Stimulated activated CD4-positive, alpha-beta T cell treated with anti-CD3 and anti-CD28 coated beads, Interleukin-2, amount 100 ng/mL, for 48 hours (primary cell): ENCODE data around the gene LMAN1.

Experiments
- DNase-seq, 2 donors: peaks; one replicate each; pipeline ENCODE4 v3.0.0-alpha.2; 2020

The LMAN1 gene, protein sequence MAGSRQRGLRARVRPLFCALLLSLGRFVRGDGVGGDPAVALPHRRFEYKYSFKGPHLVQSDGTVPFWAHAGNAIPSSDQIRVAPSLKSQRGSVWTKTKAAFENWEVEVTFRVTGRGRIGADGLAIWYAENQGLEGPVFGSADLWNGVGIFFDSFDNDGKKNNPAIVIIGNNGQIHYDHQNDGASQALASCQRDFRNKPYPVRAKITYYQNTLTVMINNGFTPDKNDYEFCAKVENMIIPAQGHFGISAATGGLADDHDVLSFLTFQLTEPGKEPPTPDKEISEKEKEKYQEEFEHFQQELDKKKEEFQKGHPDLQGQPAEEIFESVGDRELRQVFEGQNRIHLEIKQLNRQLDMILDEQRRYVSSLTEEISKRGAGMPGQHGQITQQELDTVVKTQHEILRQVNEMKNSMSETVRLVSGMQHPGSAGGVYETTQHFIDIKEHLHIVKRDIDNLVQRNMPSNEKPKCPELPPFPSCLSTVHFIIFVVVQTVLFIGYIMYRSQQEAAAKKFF

DNA sequence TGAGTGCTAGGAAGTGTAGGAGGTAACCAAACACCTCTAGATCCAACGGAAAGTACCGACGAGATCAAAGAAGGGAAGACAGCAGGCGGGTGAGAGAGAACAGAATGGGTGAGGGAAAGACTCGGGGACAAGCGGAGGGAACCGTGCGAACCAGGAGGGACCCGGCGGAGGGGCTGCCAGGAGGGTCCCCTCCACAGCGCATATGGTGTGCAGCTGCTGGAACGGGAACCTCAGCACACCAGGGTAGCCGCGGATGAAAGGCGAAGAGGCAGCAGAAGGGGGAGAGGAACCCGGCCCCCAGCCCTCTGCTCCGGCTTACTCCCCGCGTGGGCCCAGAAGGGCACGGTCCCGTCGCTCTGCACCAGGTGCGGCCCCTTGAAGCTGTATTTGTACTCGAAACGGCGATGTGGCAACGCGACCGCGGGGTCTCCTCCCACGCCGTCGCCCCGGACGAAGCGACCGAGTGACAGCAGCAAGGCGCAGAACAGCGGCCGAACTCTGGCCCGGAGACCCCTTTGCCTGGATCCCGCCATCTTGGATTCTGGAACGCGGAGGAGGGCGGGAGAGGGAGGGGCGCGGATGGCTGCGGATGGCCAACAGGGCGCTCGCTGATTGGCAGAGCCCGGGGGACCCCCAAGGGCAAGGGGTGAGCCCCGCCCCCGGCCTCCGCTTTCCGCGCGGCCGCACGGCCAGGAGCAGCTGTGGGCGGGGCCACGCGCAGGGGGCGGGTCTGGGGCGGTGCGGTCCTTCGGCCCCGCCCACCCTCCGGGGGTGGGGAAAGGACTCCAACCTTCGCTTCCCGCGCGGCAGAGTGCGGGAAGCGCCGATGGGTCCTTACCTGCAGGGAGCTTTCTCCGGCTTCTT lies at the start of gene LMAN1:
Gene LMAN1, minus strand, starts transcription at position 554 of the 864 bp plus-strand sequence. Its CDS starts 21 bp downstream, at position 533.
- peak; percentile 88 to 97 for DNase-seq

DNA sequence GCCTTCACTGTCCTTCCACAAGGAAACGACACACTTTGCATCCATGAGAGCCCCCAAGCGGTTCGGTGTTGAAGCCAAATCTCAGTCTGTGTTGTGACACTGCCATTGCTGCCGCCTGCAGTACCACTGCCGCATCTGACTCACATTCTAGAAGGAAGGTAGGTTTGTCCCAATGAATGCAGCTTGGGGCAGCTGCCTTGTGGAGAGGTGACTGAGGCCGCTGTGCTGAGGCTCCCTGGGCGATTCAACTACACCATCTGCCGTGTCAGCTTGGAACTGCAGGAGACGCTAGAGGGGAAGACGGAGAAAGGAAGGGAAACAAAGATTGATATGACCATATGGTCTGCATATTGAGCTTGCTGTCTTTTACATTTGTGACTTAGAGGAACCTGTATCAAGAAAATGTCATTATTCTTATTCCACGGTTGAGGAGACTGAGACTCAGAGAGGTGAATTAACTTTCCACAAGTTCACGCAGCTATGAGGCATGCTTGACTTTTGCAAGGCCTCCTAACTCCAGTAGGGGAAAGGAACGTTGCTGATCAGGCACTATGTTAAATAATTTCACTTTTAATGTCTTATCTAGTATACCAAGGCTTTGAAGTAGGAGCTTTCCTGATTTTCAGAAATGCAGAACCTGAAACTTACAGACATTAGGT lies 43.5 kb upstream of the LMAN1 start:
- peak; percentile 68 to 73 for DNase-seq

DNA sequence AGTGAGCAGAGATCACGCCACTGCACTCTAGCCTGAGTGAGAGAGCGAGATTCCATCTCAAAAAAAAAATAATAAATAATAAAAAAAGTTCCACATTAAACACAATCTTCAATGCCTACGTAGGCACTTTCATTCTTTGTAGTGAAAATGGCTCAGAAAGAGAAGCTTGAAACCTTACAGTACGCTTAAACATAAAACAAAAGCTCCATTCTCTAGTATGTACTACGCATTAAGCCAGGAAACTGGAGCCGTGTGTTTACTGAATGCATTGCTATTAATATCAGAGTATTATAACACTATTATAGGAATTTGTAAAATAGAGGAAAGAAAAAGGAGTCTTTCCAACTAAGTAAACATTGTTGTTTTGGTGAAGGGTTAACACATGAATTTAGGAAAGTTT lies 41.3 kb upstream of the LMAN1 start:
- no peak for DNase-seq

DNA sequence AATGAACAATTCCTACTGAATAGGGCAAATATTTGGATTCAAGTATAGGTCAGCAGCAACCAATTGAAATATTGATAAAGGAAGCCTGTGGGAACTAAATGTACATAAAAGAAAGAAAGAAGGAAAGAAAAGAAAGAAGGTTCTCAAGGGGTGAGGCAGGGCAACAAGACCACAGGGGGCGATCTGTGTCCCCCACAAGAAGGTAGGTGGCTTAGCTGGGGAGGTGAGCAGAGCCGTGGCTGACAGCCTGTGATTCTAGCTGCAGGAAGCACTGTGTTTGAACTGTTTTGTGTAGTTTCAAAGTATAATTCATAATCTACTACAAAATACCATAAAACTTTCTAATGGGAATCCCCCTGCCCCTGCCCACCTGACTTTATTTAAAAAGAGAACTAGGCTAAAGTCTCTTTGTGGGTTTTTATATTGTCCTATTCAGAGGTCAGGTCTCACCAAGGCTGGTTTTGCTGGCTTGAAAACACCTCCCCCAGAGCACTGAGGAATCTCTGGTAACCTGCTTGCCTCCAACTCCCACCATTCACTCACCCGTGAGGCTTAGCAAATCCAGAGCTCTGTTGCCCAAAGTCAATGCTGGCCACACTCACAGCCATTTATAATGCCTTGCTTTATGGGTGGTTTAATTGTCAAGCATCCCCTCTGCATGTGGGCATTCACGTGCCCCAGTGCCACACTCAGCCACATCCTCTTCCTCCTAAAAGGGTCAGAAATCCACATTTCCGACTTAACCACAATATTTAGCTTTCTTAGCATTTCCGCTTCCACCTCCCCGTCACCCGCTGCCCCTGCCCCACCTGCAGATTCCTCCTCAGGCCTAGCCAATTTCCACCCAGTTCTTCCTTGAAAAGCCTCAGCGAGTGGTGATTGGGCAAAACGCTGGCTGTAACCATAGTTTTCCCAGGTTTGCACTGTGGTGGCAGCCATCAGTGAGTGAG lies 36.4 kb upstream of the LMAN1 start:
- DNase-seq = no peak

DNA sequence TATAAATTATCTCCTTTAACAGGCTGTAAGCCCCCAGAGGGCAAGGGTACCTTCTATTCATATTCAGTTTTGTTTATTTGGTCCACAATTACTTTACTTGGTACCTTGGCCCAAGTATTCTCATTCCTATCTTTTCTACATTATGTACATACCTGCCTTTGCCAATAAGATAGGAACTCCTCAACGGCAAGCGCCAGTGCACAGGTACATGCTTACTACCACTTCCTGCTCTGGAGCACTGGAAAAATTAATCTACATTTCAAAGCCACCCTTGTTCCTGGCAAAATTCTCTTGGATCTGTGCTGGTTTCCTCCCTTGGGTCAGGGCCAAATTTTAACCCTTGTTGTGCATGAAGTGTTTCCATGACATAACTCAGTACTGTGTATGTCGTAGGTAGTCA lies 34.3 kb upstream of the LMAN1 start:
- DNase-seq = no peak

DNA sequence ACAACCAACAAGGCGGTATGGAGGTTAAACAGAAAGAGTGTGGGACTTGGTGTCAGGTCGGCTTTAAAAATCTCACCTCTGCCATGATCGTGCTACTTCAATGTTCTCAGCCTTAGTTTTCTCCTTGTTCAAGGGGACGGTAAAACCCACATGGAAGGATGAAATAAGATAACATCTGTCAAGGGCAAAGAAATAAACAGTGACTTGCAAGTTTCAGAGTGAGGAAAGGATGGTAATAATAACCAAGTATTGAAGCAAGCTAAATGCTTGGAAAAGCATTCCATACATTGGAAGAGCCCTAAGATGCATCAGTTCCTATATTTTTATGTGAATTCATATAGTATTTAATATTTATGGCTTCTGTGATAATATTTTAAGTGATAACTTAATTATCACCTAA lies 29.8 kb upstream of the LMAN1 start:
- no peak for DNase-seq

DNA sequence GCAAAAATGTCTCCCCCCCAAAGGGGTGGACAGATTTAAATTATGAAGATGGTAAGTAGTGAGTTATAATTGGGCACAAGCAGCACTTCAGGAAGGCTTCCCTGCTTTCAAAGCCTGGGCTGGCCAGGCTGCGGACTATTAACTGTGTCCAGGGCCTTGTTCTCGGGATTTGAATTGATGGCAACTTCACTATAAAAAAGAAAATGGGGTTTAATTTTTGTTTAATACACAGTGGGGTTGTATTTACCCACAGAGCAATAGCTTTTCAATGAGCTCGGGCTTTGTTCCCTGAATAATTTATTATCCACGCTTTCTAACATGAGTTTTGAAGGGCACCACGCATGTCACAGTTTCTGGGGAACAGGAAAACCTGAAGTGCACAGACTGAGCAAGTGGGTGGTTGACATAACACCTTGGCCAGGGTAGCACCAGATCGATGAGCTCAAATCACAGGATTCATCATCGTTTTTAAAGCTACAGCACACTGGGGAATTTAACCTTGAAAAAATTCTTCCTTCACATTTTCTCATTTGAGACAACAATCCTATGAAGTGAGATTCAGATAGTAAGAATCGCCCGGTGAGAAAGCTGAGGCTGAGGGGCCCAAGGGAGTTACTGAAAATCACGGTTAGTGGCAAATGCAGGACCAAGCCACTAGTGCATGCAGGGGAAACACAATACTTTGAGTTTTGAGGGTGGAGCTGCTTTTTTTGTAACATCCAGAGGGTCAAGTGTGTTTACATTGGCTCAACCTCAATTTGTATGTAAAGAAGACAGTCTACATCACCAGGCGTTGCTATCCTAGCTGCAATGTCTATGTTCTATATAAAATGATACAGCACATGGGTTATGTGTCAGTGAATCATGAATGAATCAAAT lies 28.9 kb upstream of the LMAN1 start:
- no peak for DNase-seq

DNA sequence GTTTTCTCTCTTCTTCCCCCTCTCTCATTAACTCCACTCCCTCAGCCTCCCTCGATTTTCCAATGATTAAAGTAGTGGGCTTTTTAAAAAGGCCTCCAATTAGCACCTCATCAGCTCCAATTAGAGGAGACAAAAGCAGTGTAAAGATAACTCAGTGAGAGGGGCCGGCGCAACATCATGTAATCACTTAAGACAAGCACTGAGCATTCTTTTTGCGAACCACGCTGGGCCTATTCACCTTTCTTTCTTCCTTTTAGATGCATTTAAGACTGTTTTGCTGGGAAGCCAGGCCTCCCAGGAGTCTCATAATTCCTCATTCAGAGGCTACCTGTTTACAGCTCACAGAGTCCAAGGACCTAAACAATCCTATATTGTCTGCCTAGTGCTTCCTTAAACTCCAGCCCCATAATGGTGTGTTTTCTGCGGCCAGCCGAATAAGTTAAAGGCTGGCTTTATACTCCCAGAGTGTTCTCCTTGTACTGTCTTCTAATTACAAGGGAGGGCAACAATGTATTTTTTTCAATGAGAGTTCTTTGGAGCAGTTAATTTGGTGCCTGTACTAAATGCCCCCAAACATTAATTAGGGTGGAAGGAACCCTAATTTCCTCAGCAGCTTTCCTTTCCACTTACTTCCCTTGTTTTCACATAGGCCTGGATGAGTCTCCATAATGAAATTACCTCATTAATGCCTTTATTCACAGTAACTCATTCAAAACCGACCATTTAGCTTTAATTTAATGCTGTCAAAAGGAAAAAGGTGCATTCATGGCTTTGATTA lies 28.0 kb upstream of the LMAN1 start:
- no peak for DNase-seq

DNA sequence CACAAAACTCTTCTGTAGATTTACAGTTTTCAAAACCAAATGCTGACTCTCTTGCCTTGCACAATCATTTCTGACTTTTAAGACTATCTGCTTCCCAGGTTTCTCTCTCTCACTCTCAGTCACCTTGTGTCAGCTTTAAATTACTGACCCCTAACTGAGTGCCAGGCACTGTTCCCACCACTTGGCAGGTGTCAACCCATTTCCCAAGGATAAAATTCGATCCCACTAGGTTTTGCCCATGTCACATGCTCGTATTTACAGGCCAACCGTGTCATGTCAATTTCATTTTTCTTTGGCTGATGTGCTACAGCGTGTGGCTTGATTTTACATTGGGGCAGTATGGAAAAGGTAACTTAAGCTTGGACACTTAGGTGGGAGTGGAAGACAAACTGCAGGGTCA lies 26.1 kb upstream of the LMAN1 start:
- no peak for DNase-seq

DNA sequence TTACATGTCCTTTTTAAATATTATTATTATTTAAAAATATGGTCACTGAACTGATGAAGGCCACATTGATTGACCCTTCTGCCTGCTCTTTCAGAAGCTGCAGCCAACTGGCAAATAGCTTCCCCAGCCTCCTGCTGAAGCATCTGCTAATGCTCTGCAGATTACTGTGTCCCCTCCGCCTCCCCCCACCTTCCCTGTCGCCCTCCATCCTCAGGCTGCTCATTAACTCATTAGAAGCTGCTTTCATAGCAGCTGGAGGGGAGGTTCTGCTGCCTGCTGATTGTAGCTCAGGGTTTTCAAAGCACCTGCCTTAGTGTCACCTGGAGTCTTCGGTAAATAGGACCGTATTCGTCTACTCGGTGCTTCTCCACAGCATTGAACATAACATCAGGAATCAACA lies 24.8 kb upstream of the LMAN1 start:
- no peak for DNase-seq

DNA sequence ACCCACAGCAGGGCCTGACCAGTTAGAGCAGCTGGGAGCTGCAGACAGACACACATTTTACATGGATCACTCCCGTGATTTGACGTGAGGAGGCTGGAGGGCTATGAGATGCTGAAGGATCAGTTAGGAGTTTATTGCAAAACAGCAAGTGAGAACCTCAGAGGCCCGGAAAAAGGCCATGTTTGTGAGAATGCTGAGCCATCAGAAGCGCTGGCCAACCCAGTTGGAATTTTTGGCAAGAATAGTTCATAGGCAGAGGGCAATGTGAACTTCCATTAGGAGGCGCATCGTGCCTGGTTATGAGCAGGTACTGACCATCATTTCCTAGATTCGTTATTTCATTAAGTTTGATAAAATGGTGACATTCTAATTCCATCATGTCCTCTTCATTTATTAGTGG lies 23.3 kb upstream of the LMAN1 start:
- no peak for DNase-seq

DNA sequence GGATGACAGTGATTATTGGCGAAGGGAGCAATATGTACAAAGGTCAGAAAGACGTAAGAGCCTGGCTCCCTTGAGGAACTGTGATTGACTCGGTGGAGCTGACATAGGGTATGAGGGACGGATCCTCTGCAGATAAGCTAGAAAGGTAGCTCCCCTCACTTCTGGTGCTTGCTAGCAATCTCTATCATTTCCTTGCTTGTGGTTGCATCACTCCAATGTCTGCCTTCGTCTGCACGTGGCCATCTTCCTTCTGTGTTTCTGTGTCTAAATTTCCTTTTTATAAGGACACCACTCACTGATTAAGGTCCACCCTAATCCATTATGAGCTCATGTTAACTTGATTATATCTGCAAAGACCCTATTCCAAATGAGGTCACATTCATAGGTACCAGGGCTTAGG lies 22.9 kb upstream of the LMAN1 start:
- no peak for DNase-seq

DNA sequence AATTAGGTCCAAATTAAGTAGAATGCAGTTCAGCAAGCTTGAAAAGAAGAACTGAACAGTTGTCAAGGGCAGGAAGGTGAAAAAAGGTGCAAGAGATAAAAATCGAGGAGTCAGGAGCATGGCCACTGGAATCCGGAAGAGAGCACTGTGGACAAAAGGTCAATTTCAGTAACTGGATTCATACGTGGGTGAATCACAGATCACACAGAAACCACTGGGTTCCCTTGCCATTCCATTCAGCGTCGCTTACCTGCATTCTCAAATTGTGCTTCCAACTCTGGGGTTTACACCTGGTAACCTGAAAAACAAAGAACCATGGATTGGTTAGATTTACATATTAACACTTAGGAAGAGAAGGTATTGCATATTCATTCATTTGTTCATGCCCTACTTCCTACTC lies 21.6 kb upstream of the LMAN1 start:
- no peak for DNase-seq

DNA sequence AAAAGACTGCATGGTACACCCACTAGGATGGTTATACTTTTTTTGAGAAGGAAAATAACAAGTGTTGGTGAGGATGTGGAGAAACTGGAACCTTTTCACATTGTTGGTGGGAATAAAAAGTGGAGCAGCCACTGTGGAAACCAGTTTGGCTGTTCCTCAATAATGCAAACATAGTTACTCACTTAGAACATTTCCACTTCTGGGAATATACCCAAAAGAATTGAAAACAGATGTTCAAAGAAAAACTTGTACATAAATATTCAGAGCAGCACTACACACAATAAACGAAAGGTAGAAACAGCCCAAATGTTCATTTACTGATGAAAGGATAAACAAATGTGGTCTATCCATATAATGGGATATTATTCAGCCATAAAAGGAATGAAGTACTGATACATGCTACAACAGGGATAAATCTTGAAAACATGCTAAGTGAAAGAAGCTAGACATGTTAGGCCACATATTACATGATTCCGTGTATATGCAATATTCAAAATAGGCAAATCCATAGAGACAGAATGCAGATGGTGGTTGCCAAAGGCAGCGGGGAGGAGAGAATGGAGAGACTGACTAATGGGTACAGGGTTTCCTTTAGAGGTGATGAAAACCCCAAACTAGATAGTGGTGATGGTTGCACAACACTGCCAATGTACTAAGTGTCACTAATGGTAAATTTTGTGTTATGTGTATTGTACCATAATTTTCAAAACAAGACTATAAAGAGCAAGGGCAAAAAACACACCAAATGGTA lies 20.9 kb upstream of the LMAN1 start:
- DNase-seq = no peak

DNA sequence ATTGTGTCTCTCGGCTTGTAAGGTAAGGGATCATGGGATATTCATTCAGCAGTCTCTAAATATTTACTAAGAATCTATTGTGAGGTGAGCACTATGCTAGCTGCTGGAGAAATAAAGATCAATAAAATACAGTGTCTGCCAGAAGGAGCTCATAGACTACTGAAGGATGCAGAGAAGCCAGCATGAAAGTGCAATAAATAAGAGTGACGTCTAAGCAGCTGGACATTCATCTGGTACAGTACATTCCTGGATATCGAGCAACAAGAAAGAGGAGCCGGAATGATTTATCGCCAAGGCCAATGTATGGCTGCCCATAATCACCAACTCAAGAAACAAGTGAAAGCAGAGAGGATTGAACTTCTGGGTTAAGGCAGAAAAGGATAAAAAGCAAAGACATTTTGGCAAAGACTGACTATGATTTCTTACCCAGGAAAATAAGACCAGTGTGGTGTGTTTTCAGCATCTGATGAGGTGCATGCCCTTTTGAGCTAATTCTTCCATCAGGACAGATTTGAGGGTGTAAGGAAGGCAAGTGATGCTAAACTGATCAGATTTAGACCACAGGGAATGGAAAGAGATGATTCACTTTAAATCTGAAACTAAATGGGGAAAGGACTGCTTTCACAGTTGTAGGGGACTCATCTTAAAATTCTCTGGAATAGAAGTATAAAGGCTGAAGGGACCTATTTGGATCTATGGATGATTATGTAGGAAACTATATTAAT lies 18.7 kb upstream of the LMAN1 start:
- no peak for DNase-seq

DNA sequence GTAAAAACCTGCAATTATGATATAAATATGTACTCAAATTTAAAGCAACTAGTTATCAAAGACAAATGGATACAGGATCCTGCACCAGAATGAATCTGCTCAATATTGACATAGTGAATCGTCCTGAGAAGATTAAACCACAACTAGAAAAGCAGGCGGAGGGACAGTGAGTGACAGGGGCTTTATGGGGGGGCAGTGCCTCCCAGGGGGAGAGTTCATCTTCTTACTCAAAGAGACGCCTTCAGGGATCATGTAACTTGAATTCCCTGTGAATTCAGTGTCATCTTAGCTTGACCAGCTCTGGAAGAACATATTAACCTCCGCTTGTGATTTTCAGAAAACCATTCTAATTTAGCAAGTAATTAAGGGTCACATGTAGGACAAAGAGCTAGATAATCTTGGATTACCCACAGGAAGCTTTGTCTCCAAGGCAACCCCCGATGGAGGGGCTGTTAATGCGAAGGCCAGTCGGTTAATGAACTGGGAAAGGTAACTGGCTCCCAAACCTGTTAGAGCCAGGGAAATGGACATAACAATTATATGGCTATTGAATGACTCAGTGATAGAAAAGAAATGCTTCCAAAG lies 17.4 kb upstream of the LMAN1 start:
- DNase-seq = no peak

DNA sequence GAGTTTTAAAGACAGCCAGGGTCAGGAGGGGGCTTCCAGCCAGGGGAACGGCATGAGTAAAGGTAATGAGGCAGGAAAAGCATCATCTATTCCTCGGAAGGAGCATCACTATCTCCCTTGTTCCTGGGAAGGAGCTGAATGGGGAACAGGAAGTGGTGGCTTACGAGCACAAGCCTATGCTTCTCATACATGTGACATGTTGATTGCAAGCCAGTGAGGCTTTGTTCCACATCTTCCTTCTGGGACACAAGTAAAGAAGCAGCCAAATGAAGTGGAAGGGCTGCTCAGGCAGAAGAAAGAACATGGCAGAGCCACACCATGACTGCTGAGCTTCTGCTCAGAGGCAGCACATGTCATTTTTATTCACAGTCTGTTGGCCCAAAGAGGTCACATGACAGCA lies 15.1 kb upstream of the LMAN1 start:
- DNase-seq = no peak

DNA sequence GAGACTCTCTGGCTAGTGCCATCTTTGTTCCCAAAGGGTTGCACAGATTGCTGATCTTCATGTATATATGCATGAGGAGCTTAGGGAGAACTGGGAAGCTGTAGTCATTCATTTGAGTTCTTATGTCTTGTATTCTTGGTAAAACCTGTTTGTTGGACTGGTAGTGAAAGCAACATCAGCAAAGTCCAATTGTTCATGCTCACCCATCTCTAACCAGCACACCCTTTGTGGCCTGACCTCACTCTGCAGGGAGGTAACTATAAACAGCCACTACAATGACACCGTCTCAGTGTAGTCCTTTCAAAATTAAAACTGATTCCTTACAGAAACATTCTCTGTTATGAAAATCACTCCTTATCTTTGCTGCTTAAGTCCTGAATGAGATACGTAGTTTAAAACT lies 13.9 kb upstream of the LMAN1 start:
- no peak for DNase-seq
